ENCODE data around the gene LRRC25.

DNA sequence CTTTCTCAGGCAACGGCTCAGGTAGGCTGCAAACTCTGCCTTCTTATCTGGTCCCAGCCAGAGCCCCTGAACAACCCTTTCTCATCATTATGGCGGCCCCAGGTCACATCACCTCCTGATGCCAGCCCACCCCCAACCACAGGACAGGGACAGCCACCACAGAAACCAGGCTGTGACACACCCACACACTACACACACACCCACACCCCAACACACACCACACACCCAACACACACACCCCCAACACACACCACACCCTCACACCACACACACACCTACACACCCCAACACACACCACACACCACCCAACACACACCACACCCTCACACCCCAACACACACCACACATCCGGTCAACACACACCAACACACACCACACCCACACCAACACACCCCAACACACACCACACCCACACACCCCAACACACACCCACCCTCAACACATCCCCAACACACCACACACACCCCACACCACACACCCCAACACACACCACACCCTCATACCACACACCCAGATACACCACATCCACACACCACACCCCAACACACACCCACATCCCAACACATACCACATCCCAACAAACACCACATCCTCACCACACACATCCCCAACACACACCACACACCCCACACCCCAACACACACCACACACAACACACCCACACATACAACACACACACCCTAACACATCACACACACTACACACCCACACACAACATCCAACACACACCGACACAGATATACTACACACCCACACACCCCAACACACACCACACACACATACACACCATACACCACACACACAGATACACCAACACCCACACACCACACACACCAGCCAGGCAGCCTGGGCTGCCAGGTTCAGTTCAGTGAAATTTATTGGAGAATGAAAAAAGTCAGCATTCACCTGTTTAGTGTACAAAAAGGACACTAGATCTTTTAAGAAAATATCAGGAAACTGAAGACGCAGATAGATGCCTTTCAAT is 44.7 kb upstream of the LRRC25 start:
- TF ChIP-seq, protein P1, sequence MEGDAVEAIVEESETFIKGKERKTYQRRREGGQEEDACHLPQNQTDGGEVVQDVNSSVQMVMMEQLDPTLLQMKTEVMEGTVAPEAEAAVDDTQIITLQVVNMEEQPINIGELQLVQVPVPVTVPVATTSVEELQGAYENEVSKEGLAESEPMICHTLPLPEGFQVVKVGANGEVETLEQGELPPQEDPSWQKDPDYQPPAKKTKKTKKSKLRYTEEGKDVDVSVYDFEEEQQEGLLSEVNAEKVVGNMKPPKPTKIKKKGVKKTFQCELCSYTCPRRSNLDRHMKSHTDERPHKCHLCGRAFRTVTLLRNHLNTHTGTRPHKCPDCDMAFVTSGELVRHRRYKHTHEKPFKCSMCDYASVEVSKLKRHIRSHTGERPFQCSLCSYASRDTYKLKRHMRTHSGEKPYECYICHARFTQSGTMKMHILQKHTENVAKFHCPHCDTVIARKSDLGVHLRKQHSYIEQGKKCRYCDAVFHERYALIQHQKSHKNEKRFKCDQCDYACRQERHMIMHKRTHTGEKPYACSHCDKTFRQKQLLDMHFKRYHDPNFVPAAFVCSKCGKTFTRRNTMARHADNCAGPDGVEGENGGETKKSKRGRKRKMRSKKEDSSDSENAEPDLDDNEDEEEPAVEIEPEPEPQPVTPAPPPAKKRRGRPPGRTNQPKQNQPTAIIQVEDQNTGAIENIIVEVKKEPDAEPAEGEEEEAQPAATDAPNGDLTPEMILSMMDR (conservative IDR thresholded peaks at IDR 0.05 in 1 of 2, IDR thresholded peaks at IDR 0.05 in 1 of 2; ENCODE audit: low read depth in 1 of 2, low read length in 2 of 2) = no peak
- TF ChIP-seq EZH2 (IDR thresholded peaks at IDR 0.05; ENCODE audit: low read length, missing control alignments) = no peak
